Colonic mucosa (tissue), 4 donors: Measurements from ENCODE around the gene SYNJ2. TPM values are rescaled to one million over a fixed set of nuclear protein-coding genes. Genes with fewer than 3 reads are reported as not detected.

Experiments
- DNase-seq: peaks from one replicate; pipeline ENCODE4 v3.0.0-alpha.2; 2020
- H3K27ac ChIP-seq: fragments of 200-600 bp; one replicate; pipeline ENCODE4 v1.8.0; 2021
- H3K27me3 ChIP-seq: fragments of 200-600 bp; one replicate; pipeline ENCODE4 v1.8.0; 2021
- H3K36me3 ChIP-seq: fragments of 200-600 bp; one replicate; pipeline ENCODE4 v1.8.0; 2021
- H3K4me1 ChIP-seq: fragments of 200-600 bp; one replicate; pipeline ENCODE4 v1.8.0; 2021; ENCODE audit warnings: mild to moderate bottlenecking
- H3K4me3 ChIP-seq: fragments of 200-600 bp; one replicate; pipeline ENCODE4 v1.8.0; 2021
- H3K9ac ChIP-seq, 2 donors: one replicate each; pipeline ENCODE4 v1.7.0; 2013; ENCODE audit warnings: control low read depth in 2 of 2, low read depth in 2 of 2, low read length in 2 of 2
- H3K9me3 ChIP-seq: fragments of 200-600 bp; one replicate; pipeline ENCODE4 v1.8.0; 2021
- intact Hi-C: fragments of 100-400 bp; cut with DNase I; formaldehyde crosslinking; loops from one replicate; pipeline ENCODE4 v1.14.1; 2022
- total RNA-seq, 2 donors: library from RNA; stranded (reverse); fragmentation: NEBNext Ultra II Directional in 1 of 2; extraction: Animal tissue kit (Norgen Biotek cat#: 25700) in 1 of 2; gene quantifications; one replicate each; pipeline ENCODE4 v1.2.1, GENCODE V29; 2021
- TF ChIP-seq, protein P1 (sequence below): fragments of 200-600 bp; IDR thresholded peaks from one replicate; pipeline ENCODE4 v1.8.0; 2022; ENCODE audit warnings: antibody characterized with exemption, mild to moderate bottlenecking
- donor health status: healthy.
- donor health status: DM: no; HTN: no; CAD: no.
- donor health status: DM: no; HTN: no; CAD: no.

Gene SYNJ2
- total RNA-seq, 2 donors from 2014 or later: 46.0 to 53.5 TPM

DNA sequence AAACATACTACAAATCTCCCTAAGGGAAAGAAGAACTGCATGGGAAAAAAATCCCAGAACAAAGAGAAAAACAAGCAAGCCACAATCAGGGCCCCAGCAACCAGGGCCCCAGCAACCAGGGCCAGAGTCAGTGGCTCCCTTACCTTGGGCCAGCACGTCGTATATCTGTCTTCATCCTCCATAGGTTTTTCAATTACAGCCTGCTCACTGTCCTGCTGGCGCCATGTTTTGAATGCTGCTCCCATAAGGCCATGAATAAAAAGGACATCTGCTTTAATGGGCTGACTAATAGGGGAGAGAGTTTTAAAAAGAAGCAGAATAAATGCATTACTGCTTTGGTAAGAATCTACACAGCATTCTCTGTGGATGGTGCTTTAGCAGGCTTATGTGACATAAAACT lies 137.2 kb downstream of the SYNJ2 start:
- no peak overlapping the region for H3K27ac ChIP-seq
- H3K9me3 ChIP-seq: no peaks in the 10 kb centered on the region
- H3K9ac ChIP-seq: no peak overlapping the region
- intact Hi-C loops: no loop called here
- DNase-seq: no peak
- no peaks in the 10 kb centered on the region for H3K27me3 ChIP-seq
- TF ChIP-seq, protein P1, sequence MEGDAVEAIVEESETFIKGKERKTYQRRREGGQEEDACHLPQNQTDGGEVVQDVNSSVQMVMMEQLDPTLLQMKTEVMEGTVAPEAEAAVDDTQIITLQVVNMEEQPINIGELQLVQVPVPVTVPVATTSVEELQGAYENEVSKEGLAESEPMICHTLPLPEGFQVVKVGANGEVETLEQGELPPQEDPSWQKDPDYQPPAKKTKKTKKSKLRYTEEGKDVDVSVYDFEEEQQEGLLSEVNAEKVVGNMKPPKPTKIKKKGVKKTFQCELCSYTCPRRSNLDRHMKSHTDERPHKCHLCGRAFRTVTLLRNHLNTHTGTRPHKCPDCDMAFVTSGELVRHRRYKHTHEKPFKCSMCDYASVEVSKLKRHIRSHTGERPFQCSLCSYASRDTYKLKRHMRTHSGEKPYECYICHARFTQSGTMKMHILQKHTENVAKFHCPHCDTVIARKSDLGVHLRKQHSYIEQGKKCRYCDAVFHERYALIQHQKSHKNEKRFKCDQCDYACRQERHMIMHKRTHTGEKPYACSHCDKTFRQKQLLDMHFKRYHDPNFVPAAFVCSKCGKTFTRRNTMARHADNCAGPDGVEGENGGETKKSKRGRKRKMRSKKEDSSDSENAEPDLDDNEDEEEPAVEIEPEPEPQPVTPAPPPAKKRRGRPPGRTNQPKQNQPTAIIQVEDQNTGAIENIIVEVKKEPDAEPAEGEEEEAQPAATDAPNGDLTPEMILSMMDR: no peak
- no peaks in the 10 kb centered on the region for H3K36me3 ChIP-seq
- H3K4me1 ChIP-seq: no peaks in the 10 kb centered on the region
- H3K4me3 ChIP-seq: no peak overlapping the region

DNA sequence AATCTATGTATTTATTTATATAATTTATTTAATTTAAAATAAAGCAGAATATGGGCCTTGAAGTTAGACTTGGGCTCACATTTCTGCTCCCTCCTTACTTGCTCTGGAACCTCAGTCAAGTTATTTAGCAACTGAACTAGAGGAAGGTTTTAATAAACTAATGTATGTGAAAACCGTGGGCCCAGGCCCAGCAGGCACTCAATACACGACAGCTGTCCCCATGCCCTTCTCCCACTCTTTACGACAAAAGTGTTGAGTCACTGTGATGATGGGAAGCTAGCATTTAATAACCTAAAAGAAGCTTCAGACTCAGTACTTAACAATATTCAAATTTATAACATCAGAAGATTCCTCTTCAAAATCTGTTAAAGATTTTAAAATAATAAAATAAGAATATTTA lies 139.7 kb downstream of the SYNJ2 start:
- H3K4me1 ChIP-seq: no peaks in the 10 kb centered on the region
- no peaks in the 10 kb centered on the region for H3K9me3 ChIP-seq
- TF ChIP-seq, protein P1: no peak
- H3K4me3 ChIP-seq: no peak overlapping the region
- no peak overlapping the region for H3K9ac ChIP-seq
- H3K27ac ChIP-seq: no peak overlapping the region
- DNase-seq: no peak
- no peaks in the 10 kb centered on the region for H3K36me3 ChIP-seq
- intact Hi-C loops: no loop called here
- H3K27me3 ChIP-seq: no peaks in the 10 kb centered on the region

DNA sequence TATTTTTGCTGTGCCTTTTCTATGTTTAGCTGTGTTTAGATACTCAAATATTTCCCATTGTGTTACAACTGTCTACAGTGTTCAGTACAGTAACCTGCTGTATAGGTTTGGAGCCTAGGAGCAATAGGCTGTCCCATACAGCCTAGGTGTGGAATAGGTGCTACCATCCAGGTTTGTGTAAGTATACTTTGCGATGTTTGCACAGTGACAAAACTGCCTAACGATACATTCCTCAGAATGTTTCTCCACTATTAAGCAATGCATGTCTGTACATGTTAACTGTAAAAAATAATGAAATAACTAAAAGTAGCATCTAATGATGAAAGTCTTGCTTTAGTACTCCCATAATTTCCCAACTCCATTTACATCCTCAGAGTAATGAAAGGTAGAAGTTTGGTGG lies 140.4 kb downstream of the SYNJ2 start:
- Histone ChIP-seq H3K36me3 (no peaks in the 10 kb centered on the region), H3K27ac (no peak overlapping the region), H3K9ac (no peak overlapping the region), H3K27me3 (no peaks in the 10 kb centered on the region), H3K4me3 (no peak overlapping the region), H3K9me3 (no peaks in the 10 kb centered on the region), H3K4me1 (no peaks in the 10 kb centered on the region)
- TF ChIP-seq, protein P1: no peak
- no peak for DNase-seq
- intact Hi-C loops: no loop called here

DNA sequence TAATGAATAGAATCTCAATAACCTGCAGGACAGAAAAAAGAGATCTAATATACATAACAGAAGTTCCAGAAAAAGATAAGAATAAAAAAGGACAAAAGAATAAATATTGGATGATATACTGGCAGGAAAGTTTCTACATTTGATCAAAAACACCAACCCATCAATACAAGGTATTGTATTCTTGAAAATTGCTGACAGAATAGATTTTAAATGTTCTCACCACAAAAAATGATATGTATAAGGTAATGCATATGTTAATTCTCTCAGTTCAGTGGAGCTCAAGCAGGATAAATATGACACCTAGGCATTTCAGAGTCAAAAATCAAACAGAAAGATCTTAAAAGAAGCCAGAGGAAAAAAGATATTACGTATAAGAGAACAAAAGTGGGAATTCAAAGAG lies 142.6 kb downstream of the SYNJ2 start:
- no peaks in the 10 kb centered on the region for H3K36me3 ChIP-seq
- TF ChIP-seq, protein P1: no peak
- intact Hi-C loops: no loop called here

DNA sequence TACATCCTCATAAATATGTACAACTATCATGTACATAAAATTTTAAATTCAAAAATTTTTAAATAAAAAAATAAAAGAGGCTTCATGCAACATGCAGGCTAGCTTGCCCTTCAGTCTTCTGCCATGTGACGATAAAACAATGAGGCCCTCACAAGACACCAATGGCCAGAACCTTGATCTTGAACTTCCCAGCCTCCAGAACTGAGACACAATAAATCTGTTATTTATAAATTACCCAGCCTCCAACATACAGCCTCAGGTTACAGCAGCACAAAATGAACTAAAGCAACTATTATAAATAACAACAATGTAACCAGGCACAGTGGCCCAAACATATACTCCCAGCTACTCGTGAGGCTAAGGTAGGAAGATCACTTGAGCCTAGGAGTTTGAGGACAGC lies 143.6 kb downstream of the SYNJ2 start:
- DNase-seq: no peak
- H3K27me3 ChIP-seq: no peaks in the 10 kb centered on the region
- H3K4me3 ChIP-seq: no peak overlapping the region
- TF ChIP-seq, protein P1: no peak
- H3K27ac ChIP-seq: no peak overlapping the region
- intact Hi-C loops: no loop called here
- H3K36me3 ChIP-seq: no peaks in the 10 kb centered on the region
- no peaks in the 10 kb centered on the region for H3K4me1 ChIP-seq
- no peaks in the 10 kb centered on the region for H3K9me3 ChIP-seq
- no peak overlapping the region for H3K9ac ChIP-seq

More for the DNA sequence above, 142.6 kb downstream of the SYNJ2 start:
- H3K9me3 ChIP-seq: no peaks in the 10 kb centered on the region
- no peak for DNase-seq
- no peaks in the 10 kb centered on the region for H3K27me3 ChIP-seq
- no peaks in the 10 kb centered on the region for H3K4me1 ChIP-seq
- no peak overlapping the region for H3K27ac ChIP-seq
- H3K4me3 ChIP-seq: no peak overlapping the region
- H3K9ac ChIP-seq: no peak overlapping the region

DNA sequence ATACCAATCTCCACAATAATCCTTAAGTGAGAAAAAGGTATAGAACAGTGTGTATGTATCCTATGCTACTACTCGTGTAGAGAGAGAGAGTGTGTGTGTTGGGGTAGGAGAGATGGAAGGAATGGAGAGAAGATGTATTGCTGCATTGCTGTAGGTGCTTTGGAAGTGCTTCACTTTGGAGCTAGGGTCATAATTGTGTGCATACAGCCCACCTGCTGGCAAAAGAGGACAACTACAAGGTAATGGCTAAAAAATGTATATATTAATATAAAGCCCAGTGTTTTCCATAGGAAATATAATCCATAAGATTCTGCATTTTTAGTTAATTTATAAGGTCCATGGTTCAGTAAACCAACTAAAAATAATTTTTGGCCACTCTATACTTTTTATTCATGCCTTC lies 150.3 kb downstream of the SYNJ2 start:
- no peak overlapping the region for H3K27ac ChIP-seq
- H3K4me1 ChIP-seq: no peaks in the 10 kb centered on the region
- no peaks in the 10 kb centered on the region for H3K27me3 ChIP-seq
- H3K36me3 ChIP-seq: no peaks in the 10 kb centered on the region
- TF ChIP-seq, protein P1: no peak
- H3K9me3 ChIP-seq: no peaks in the 10 kb centered on the region
- intact Hi-C loops: no loop called here
- H3K4me3 ChIP-seq: no peak overlapping the region
- no peak for DNase-seq
- H3K9ac ChIP-seq: no peak overlapping the region
